B cell (primary cell): ENCODE data around the gene ZNF33B.

Experiments used
- CTCF ChIP-seq: fragments of 200-600 bp; IDR thresholded peaks from one replicate; pipeline ENCODE4 v1.8.0; 2022; ENCODE audit warnings: antibody characterized with exemption, mild to moderate bottlenecking
- EZH2 ChIP-seq: IDR thresholded peaks from 2 replicates; pipeline ENCODE4 v1.6.1; 2012; ENCODE audit warnings: borderline replicate concordance, low read depth, mild to moderate bottlenecking, moderate library complexity, low read length; ENCODE audit not compliant: insufficient read depth, poor library complexity, severe bottlenecking

- no peak for TF ChIP-seq CTCF
- no peak for TF ChIP-seq EZH2
Observed at GRCh38 chr10:42638821-42639270, 476 bp upstream of the ZNF33B start.
